ENCODE measurements around the gene XIST. TPM values are rescaled to one million over a fixed set of nuclear protein-coding genes. Genes with fewer than 3 reads are reported as not detected.

XIST gene
- total and polyA plus RNA-seq, 8 donors = 0.10 to 1,012 (median 105) TPM

DNA sequence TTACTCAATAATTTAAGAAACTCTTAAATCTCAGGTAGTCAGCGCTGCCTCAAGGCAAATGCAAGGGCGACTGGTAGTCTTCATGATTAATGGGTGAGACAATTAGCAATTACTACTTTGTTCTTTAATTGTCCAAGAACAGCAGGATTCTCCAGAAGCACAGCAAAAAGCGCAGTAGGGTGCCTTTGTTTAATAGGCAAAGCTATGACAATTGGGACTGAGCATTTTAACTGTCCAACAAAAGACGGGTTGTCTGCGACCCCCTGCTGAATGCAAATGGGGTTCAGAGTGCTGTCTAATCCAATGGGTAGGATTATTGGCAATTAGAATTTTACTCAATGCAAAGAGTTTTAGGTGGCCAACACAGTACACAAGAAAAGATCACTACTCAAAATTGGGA is 3.4 kb downstream of the XIST start:
- H3K27me3 ChIP-seq = no peaks in the 10 kb centered on the region
- TF ChIP-seq, protein P1, sequence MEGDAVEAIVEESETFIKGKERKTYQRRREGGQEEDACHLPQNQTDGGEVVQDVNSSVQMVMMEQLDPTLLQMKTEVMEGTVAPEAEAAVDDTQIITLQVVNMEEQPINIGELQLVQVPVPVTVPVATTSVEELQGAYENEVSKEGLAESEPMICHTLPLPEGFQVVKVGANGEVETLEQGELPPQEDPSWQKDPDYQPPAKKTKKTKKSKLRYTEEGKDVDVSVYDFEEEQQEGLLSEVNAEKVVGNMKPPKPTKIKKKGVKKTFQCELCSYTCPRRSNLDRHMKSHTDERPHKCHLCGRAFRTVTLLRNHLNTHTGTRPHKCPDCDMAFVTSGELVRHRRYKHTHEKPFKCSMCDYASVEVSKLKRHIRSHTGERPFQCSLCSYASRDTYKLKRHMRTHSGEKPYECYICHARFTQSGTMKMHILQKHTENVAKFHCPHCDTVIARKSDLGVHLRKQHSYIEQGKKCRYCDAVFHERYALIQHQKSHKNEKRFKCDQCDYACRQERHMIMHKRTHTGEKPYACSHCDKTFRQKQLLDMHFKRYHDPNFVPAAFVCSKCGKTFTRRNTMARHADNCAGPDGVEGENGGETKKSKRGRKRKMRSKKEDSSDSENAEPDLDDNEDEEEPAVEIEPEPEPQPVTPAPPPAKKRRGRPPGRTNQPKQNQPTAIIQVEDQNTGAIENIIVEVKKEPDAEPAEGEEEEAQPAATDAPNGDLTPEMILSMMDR (IDR thresholded peaks at IDR 0.05) = no peak
- intact Hi-C loops (cut with DNase I) = no loop called here
- no peak overlapping the region for H3K27ac ChIP-seq
- DNase-seq = no peak
- no peak overlapping the region for H3K4me3 ChIP-seq
- no peaks in the 10 kb centered on the region for H3K36me3 ChIP-seq
- no peak for ATAC-seq
- H3K4me1 ChIP-seq = no peaks in the 10 kb centered on the region
- no peaks in the 10 kb centered on the region for H3K9me3 ChIP-seq

DNA sequence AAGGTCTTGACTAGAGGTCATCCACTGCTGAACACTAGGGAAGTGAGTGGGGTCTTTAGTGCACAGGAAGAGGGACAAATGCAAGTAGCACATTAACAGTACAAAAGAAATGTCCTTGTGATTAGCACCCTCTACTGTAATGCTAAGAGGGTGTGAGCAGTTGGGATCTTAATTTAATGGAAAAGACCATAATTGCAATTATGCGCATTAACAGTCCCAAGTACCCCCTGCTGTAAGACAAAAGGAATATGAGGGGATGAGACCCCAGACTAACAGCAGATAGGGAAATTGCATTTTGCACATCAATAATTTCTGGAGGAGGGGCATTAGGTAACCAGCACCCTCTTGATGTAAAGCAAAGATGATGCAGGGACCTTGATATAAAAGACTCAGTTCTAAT is 4.5 kb downstream of the XIST start:
- H3K27me3 ChIP-seq = no peaks in the 10 kb centered on the region
- DNase-seq (no peak), ATAC-seq (no peak)
- no peak overlapping the region for H3K4me3 ChIP-seq
- H3K4me1 ChIP-seq = no peaks in the 10 kb centered on the region
- H3K27ac ChIP-seq = no peak overlapping the region
- TF ChIP-seq, protein P1 (IDR thresholded peaks at IDR 0.05) = no peak
- H3K9me3 ChIP-seq = no peaks in the 10 kb centered on the region
- intact Hi-C loops (cut with DNase I) = no loop called here
- no peaks in the 10 kb centered on the region for H3K36me3 ChIP-seq

DNA sequence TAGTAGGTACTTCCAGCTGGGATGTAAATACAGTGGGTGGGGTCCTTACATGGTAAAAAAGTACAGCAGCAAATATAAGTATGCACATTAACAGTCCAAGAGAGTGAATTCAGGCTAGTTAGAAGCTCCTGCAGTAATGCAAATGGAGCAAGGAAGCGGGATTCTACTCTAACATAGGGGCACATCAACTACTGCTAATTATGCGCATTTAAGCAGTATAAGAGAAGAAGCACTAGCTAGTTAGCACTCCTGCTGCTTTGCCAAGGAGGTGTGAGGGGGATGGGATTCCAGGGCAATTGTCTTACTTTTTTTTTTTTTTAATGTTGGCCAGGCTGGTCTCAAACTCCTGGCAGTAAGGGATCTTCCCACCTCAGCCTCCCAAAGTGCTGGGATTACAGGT is 5.4 kb downstream of the XIST start:
- Histone ChIP-seq H3K27me3 (no peaks in the 10 kb centered on the region), H3K36me3 (no peaks in the 10 kb centered on the region), H3K4me3 (no peak overlapping the region), H3K27ac (no peak overlapping the region), H3K9me3 (no peaks in the 10 kb centered on the region), H3K4me1 (no peaks in the 10 kb centered on the region)
- DNase-seq = no peak
- no peak for ATAC-seq
- intact Hi-C loops (cut with DNase I) = no loop called here
- TF ChIP-seq, protein P1 (IDR thresholded peaks at IDR 0.05) = no peak

DNA sequence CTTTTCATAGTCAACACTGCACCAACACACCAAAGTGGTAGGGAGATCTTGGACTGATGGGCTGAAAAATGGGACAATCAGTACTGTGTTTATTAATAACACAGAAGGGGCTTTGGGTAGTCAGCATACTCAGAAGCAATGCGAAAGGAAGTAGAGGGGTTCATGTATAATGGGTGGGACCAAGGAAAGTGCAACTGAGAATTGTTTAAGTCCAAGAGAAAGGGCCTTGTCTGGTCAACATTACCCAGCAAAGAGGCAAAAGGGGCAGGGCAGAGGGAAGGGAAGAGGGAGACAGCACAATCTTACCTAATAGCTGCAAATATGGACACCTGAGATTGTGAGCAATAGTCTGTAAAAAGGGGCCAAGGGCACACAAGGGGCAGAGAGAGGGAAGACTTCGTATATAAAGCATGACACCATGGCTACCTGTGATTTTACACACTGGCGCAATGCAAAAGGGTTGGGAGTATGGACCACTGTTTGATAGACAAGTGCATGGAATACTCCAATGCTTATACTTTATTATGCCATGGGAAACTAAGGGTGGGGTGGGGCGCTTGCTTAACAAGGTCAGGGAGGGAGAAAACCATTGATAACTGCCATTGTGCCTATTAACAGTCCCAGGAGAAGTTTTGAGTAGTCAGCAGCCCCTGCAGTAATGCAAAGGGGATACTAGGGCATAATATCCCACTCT is 9.8 kb downstream of the XIST start:
- intact Hi-C loops (cut with DNase I) = no loop called here
- no peaks in the 10 kb centered on the region for H3K9me3 ChIP-seq
- TF ChIP-seq, protein P1 (IDR thresholded peaks at IDR 0.05) = no peak

DNA sequence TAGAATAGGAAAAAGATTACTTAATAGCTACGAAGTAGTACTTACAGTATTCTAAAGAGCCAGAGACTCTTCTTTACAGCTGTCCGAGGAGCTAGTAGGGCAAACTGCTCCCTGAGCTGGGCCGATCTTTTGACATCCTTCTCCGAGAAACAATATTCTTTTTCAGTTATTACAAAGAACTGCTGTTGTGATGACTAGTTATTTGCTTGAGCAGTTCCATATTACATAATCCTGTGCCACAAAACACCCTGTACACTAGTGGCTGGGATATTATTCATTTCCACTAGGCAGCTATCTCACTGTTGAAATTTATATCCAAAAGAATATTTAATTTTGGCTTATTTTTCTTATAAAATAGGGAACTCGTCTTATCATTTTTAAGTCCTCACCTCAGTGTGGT is 11.2 kb downstream of the XIST start:
- H3K27ac ChIP-seq = no peak overlapping the region
- ATAC-seq (no peak), DNase-seq (no peak)
- no peaks in the 10 kb centered on the region for H3K9me3 ChIP-seq
- H3K36me3 ChIP-seq = no peaks in the 10 kb centered on the region
- intact Hi-C loops (cut with DNase I) = no loop called here
- H3K4me1 ChIP-seq = peaks cover 0 to 4% of the 10 kb centered on the region in 2 donors
- TF ChIP-seq, protein P1 (IDR thresholded peaks at IDR 0.05) = no peak
- H3K27me3 ChIP-seq = no peaks in the 10 kb centered on the region
- no peak overlapping the region for H3K4me3 ChIP-seq

More for the DNA sequence above, 9.8 kb downstream of the XIST start:
- DNase-seq = no peak
- peaks cover 0 to 4% of the 10 kb centered on the region in 2 donors for H3K4me1 ChIP-seq
- no peak for ATAC-seq
- no peaks in the 10 kb centered on the region for H3K36me3 ChIP-seq
- H3K4me3 ChIP-seq = no peak overlapping the region
- H3K27me3 ChIP-seq = no peaks in the 10 kb centered on the region
- no peak overlapping the region for H3K27ac ChIP-seq

Measured in left lung (tissue), 10 donors.